ENCODE measurements around the gene KLC3.
"Not testable (repeated sequence)": the region's sequence is repeated elsewhere in the genome, so short reads cannot be mapped to it uniquely, and the experiment has no call there.

The KLC3 gene

DNA sequence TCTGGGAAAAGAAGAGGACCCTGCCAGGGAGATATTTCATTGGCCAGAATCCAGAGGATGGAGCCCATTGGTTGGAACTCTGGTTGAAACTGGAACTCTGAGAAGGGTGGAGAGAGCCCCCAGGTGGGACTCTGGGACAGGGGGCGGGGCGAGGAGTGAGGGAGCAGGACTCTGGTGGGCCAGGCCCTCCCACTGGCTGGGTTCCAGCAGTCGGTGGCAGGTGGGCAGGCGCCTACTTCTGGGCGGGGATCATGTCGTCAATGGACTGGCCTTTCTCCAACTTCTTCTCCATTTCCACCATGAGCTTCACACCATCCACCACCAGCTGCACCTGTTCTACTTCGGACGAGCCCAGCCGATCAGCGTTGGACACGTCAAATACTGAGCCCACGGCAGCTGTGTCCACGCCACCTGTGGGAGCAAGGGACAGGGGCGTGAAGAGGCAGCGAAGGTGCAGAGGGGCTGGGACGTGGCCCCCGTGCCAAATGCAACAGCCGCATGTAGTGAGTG lies 34.0 kb upstream of the KLC3 start:
- Histone ChIP-seq H3K36me3 (peaks cover 3 to 15% (median 13%) of the 10 kb centered on the region in 3 donors), H3K4me1 (no peaks in the 10 kb centered on the region), H3K27ac (no peak overlapping the region), H3K27me3 (peaks cover 0 to 8% of the 10 kb centered on the region in 2 donors), H3K4me3 (no peak overlapping the region), H3K9me3 (peaks cover 0 to 4% (median 0%) of the 10 kb centered on the region in 3 donors)
- DNase-seq = no peak
- TF ChIP-seq, protein P1, sequence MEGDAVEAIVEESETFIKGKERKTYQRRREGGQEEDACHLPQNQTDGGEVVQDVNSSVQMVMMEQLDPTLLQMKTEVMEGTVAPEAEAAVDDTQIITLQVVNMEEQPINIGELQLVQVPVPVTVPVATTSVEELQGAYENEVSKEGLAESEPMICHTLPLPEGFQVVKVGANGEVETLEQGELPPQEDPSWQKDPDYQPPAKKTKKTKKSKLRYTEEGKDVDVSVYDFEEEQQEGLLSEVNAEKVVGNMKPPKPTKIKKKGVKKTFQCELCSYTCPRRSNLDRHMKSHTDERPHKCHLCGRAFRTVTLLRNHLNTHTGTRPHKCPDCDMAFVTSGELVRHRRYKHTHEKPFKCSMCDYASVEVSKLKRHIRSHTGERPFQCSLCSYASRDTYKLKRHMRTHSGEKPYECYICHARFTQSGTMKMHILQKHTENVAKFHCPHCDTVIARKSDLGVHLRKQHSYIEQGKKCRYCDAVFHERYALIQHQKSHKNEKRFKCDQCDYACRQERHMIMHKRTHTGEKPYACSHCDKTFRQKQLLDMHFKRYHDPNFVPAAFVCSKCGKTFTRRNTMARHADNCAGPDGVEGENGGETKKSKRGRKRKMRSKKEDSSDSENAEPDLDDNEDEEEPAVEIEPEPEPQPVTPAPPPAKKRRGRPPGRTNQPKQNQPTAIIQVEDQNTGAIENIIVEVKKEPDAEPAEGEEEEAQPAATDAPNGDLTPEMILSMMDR (IDR thresholded peaks at IDR 0.05) = no peak
- intact Hi-C loops (cut with DNase I; ENCODE audit: low total_unique reads) = no loop called here

- Histone ChIP-seq H3K36me3 (peaks cover 3 to 7% (median 7%) of the 10 kb centered on the region in 3 donors), H3K27ac (no peak overlapping the region)
- intact Hi-C loops (cut with DNase I; ENCODE audit: low total_unique reads) = no loop called here
Observed at GRCh38 chr19:45307361-45307760, 33.2 kb upstream of the KLC3 start.

GRCh38 chr19:45309322-45309721 lies 31.2 kb upstream of the KLC3 start:
- H3K9me3 ChIP-seq; DNase-seq; H3K27ac ChIP-seq; H3K4me3 ChIP-seq; intact Hi-C loops (cut with DNase I; ENCODE audit: low total_unique reads); H3K36me3 ChIP-seq; H3K4me1 ChIP-seq: not testable (repeated sequence)
- peaks cover 0 to 19% of the 10 kb centered on the region in 2 donors for H3K27me3 ChIP-seq

More at GRCh38 chr19:45307361-45307760, 33.2 kb upstream of the KLC3 start:
- Histone ChIP-seq H3K27me3 (peaks cover 0 to 14% of the 10 kb centered on the region in 2 donors), H3K4me3 (no peak overlapping the region), H3K4me1 (no peaks in the 10 kb centered on the region), H3K9me3 (peaks cover 0 to 4% (median 0%) of the 10 kb centered on the region in 3 donors)
- no peak for DNase-seq
- TF ChIP-seq, protein P1 (IDR thresholded peaks at IDR 0.05) = no peak

DNA sequence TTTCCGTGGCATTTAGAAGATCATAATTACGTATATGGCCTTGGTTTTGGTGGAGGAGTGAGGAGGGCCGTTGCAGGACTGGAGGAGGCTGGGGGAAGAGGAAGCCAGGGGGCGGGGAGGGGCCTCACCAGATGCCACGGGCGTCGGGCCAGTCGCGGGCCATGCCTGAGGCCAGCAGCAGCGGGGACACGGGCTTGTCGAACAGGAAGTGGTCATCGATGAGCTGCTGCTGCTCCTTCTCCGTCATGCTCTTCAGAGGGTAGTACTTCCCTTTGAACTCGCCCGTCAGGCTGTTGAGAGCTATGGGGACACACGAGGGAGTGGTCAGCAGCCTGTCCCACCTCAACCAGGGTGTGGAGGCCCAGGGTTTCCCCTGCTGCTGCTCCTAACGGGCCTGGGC lies 28.9 kb upstream of the KLC3 start:
- no peaks in the 10 kb centered on the region for H3K36me3 ChIP-seq
- no peak for DNase-seq
- intact Hi-C loops (cut with DNase I; ENCODE audit: low total_unique reads) = no loop called here
- H3K27ac ChIP-seq = no peak overlapping the region
- H3K4me3 ChIP-seq = no peak overlapping the region
- TF ChIP-seq, protein P1 (IDR thresholded peaks at IDR 0.05) = no peak
- H3K4me1 ChIP-seq = no peaks in the 10 kb centered on the region
- peaks cover 0 to 31% of the 10 kb centered on the region in 2 donors for H3K27me3 ChIP-seq
- no peaks in the 10 kb centered on the region for H3K9me3 ChIP-seq

DNA sequence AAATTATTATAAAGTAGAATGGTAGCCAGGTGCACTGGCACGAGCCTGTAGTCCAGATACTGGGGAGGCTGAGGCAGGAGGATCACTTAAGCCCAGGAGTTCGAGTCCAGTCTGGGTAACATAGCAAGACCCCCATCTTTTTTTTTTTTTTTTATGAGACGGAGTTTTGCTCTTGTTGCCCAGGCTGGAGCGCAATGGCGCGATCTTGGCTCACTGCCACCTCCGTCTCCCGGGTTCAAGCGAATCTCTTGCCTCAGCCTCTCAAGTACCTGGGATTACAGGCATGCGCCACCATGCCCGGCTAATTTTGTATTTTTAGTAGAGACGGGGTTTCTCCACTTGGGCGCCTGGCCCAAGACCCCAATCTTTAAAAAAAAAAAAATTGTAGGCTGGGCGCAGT lies 28.3 kb upstream of the KLC3 start:
- H3K27me3 ChIP-seq = peaks cover 0 to 31% of the 10 kb centered on the region in 2 donors
- H3K4me3 ChIP-seq; intact Hi-C loops (cut with DNase I; ENCODE audit: low total_unique reads); H3K4me1 ChIP-seq; H3K27ac ChIP-seq; DNase-seq; H3K9me3 ChIP-seq; H3K36me3 ChIP-seq: not testable (repeated sequence)

- Histone ChIP-seq H3K36me3 (no peaks in the 10 kb centered on the region), H3K27ac (no peak overlapping the region)
Observed at GRCh38 chr19:45314708-45315245, 25.8 kb upstream of the KLC3 start.

More at GRCh38 chr19:45314708-45315245, 25.8 kb upstream of the KLC3 start:
- no peak for DNase-seq
- Histone ChIP-seq H3K4me3 (no peak overlapping the region), H3K27me3 (peaks cover 0 to 45% of the 10 kb centered on the region in 2 donors), H3K4me1 (no peaks in the 10 kb centered on the region), H3K9me3 (no peaks in the 10 kb centered on the region)
- intact Hi-C loops (cut with DNase I; ENCODE audit: low total_unique reads) = no loop called here
- TF ChIP-seq, protein P1 (IDR thresholded peaks at IDR 0.05) = no peak
